Measurements from ENCODE around the gene HDLBP.

The HDLBP gene

GRCh38 chr2:241315093-241315878 is at the start of gene HDLBP:
TSS of gene HDLBP (minus strand) at chr2:241315672. CDS start at chr2:241266869, 48,803 bp downstream.
- peak; percentile 72 for DNase-seq

- DNase-seq: no peak
Observed at GRCh38 chr2:241364781-241365180, 49.3 kb upstream of the HDLBP start.

GRCh38 chr2:241363426-241363825 is 48.0 kb upstream of the HDLBP start:
- DNase-seq: no peak

- no peak for DNase-seq
Observed at GRCh38 chr2:241359481-241360045, 44.1 kb upstream of the HDLBP start.

GRCh38 chr2:241358470-241358869 is 43.0 kb upstream of the HDLBP start:
- no peak for DNase-seq

GRCh38 chr2:241357531-241357930 is 42.1 kb upstream of the HDLBP start:
- DNase-seq: no peak

- DNase-seq: no peak
Observed at GRCh38 chr2:241356871-241357260, 41.4 kb upstream of the HDLBP start.

- peak; percentile 87 for DNase-seq
Observed at GRCh38 chr2:241355983-241356870, 40.8 kb upstream of the HDLBP start, which contains the start of gene FARP2. TSS of gene FARP2 (plus strand) at chr2:241356285. CDS start at chr2:241373108, 16,823 bp downstream.

- DNase-seq: no peak
Observed at GRCh38 chr2:241354668-241355658, 39.5 kb upstream of the HDLBP start.

- no peak for DNase-seq
Observed at GRCh38 chr2:241352227-241352626, 36.8 kb upstream of the HDLBP start.

- no peak for DNase-seq
Observed at GRCh38 chr2:241351640-241352031, 36.2 kb upstream of the HDLBP start.

- DNase-seq: no peak
Observed at GRCh38 chr2:241350878-241351639, 35.6 kb upstream of the HDLBP start.

GRCh38 chr2:241350530-241350877 is 35.0 kb upstream of the HDLBP start:
- no peak for DNase-seq

- DNase-seq: no peak
Observed at GRCh38 chr2:241349941-241350340, 34.5 kb upstream of the HDLBP start.

GRCh38 chr2:241344925-241345651 is 29.6 kb upstream of the HDLBP start:
- no peak for DNase-seq

- DNase-seq: no peak
Observed at GRCh38 chr2:241340631-241341163, 25.2 kb upstream of the HDLBP start.

- no peak for DNase-seq
Observed at GRCh38 chr2:241339839-241340630, 24.6 kb upstream of the HDLBP start.

- no peak for DNase-seq
Observed at GRCh38 chr2:241334813-241335212, 19.3 kb upstream of the HDLBP start.

GRCh38 chr2:241330616-241330981 is 15.1 kb upstream of the HDLBP start:
- no peak for DNase-seq

Data from NCI-H524 treated with DMSO at 0.1 percent for 48 hours (cell line).